Spleen (tissue), 7 donors: ENCODE results near the gene ECHDC3.

Experiments
- POLR2A ChIP-seq, 3 donors: fragments of 450-650 bp; IDR thresholded peaks; one replicate each; pipeline ENCODE4 v1.5.1; 2017; ENCODE audit warnings: antibody characterized with exemption in 3 of 3, mild to moderate bottlenecking in 1 of 3
- TF ChIP-seq, protein P1 (sequence below), 11 experiments: fragments of 200-600 bp in 7 of 11; fragments of 450-650 bp in 4 of 11; sonication (generic) in 4 of 11; IDR thresholded peaks in 8 of 11; conservative IDR thresholded peaks in 3 of 11; 1 replicate in 7 of 11; 2 replicates in 4 of 11; pipeline versions ENCODE4 v1.4.0 to v1.8.0; 2016 to 2021; ENCODE audit warnings: antibody characterized with exemption in 11 of 11, inconsistent platforms in 4 of 11, mild to moderate bottlenecking in 1 of 11
- donor health status: DM: no; HTN: no; CAD: no; lungs with moderate emphysema.
- donor health status: DM: no; HTN: no; CAD: no.
- donor health status: DM: no; HTN: no; CAD: no.

DNA sequence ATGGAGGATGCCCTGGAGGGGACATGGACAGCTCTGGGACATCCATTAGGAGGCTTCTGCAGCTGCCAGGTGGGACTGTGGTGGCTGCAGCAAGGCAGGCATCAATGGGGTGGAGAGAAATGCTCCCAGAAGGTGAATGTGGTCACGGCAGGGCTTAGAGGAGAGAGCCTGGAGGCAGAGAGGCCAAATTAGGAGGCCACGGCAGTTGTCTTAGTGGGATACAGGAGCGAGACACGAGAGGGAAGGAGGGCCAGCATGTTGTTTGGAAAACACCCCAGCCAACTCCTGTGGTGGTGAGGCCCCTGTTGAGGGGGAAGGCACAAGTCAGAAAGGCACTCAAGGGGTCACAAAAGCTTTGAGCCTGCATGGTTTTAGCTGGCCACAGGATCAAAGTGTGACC, 14.6 kb upstream of the ECHDC3 start:
- TF ChIP-seq, protein P1, sequence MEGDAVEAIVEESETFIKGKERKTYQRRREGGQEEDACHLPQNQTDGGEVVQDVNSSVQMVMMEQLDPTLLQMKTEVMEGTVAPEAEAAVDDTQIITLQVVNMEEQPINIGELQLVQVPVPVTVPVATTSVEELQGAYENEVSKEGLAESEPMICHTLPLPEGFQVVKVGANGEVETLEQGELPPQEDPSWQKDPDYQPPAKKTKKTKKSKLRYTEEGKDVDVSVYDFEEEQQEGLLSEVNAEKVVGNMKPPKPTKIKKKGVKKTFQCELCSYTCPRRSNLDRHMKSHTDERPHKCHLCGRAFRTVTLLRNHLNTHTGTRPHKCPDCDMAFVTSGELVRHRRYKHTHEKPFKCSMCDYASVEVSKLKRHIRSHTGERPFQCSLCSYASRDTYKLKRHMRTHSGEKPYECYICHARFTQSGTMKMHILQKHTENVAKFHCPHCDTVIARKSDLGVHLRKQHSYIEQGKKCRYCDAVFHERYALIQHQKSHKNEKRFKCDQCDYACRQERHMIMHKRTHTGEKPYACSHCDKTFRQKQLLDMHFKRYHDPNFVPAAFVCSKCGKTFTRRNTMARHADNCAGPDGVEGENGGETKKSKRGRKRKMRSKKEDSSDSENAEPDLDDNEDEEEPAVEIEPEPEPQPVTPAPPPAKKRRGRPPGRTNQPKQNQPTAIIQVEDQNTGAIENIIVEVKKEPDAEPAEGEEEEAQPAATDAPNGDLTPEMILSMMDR (IDR thresholded peaks at IDR 0.05 in 8 of 11, conservative IDR thresholded peaks at IDR 0.05 in 3 of 11): no peak
- TF ChIP-seq POLR2A (IDR thresholded peaks at IDR 0.05): no peak
